ENCODE measurements around the gene AIFM1. TPM values are rescaled to one million over a fixed set of nuclear protein-coding genes. Genes with fewer than 3 reads are reported as not detected.

AIFM1 gene
- total and polyA plus RNA-seq, 2 donors (not counting 3 experiments of a cell fraction or from before 2014, with no cell fraction given) = 23.7 to 29.7 TPM

DNA sequence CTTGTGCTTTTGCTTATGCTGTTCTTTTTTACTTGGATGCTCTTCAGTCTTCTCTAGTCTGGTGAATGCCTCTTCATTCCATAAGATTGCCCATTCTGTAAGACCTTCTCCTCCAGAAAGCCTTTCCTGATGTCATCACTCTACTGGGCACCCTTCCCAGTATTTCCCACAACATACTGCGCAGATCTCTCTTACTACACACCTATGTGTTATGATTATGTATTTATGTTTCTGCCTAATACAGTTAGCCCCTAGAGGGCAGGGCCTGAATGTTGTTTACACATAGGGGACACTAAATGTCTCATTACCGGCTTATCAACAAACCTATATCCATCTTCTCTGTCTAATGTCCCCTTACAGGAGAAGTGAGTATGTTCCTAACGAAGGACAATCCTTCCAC is 21.1 kb downstream of the AIFM1 start:
- peaks cover 0 to 3% of the 10 kb centered on the region in 2 experiments for H3K36me3 ChIP-seq (ENCODE audit: control insufficient read depth in 2 of 2, extremely low read depth in 1 of 2, insufficient read depth in 2 of 2, low read length in 2 of 2)
- no peaks in the 10 kb centered on the region for H4K20me1 ChIP-seq (replicated peaks; ENCODE audit: control insufficient read depth, extremely low read depth, insufficient read depth, low read length)
- POLR2A ChIA-PET = no interaction called here
- H3K27ac ChIP-seq (ENCODE audit: insufficient read depth, low read depth, low read length) = no peak overlapping the region
- no peaks in the 10 kb centered on the region for H3K27me3 ChIP-seq (ENCODE audit: control insufficient read depth in 2 of 2, insufficient read depth in 2 of 2, low read length in 2 of 2)
- H3K4me3 ChIP-seq (replicated peaks in 1 of 3; ENCODE audit: insufficient read depth in 1 of 3, low read depth in 1 of 3, low read length in 3 of 3) = no peak overlapping the region
- no peaks in the 10 kb centered on the region for H3K9me1 ChIP-seq (replicated peaks; ENCODE audit: control insufficient read depth, extremely low read depth, insufficient read depth, low read length)
- no peaks in the 10 kb centered on the region for H3K79me2 ChIP-seq (ENCODE audit: control insufficient read depth, insufficient read depth, low read length)
- no peak overlapping the region for H2AFZ ChIP-seq (ENCODE audit: low read depth, low read length)
- H3K4me2 ChIP-seq (ENCODE audit: insufficient read depth, low read length) = no peak overlapping the region
- intact Hi-C loops (cut with micrococcal nuclease) (no loop called here), dilution Hi-C loops (cut with MboI; ENCODE audit: extremely low pct_ligation_motif_present, low sequenced_read_pairs) (no loop called here)
- peaks cover 1% of the 10 kb centered on the region for H3K4me1 ChIP-seq (ENCODE audit: control insufficient read depth, extremely low read depth, insufficient read depth, low read length)
- FAIRE-seq = peak; percentile 62
- no peak overlapping the region for H3K9ac ChIP-seq (replicated peaks; ENCODE audit: extremely low read depth, insufficient read depth, low read length)
- H3K9me3 ChIP-seq (replicated peaks; ENCODE audit: control insufficient read depth, insufficient read depth, low read length) = no peaks in the 10 kb centered on the region
- CTCF ChIA-PET = interaction anchor here (1.7 kb wide), 1 partner anchor 42 kb away, joined by 4 read pairs; no protein-coding TSS in a partner anchor
- no TSS peak for BruUV-seq (replicated peaks)
- TF ChIP-seq GATA2 (IDR thresholded peaks at IDR 0.05; ENCODE audit: insufficient read depth, insufficient read length, low read depth, low read length) = no peak
- TF ChIP-seq POLR2A (IDR thresholded peaks at IDR 0.05; ENCODE audit: low read depth, low read length) = no peak
- TF ChIP-seq, protein P1, sequence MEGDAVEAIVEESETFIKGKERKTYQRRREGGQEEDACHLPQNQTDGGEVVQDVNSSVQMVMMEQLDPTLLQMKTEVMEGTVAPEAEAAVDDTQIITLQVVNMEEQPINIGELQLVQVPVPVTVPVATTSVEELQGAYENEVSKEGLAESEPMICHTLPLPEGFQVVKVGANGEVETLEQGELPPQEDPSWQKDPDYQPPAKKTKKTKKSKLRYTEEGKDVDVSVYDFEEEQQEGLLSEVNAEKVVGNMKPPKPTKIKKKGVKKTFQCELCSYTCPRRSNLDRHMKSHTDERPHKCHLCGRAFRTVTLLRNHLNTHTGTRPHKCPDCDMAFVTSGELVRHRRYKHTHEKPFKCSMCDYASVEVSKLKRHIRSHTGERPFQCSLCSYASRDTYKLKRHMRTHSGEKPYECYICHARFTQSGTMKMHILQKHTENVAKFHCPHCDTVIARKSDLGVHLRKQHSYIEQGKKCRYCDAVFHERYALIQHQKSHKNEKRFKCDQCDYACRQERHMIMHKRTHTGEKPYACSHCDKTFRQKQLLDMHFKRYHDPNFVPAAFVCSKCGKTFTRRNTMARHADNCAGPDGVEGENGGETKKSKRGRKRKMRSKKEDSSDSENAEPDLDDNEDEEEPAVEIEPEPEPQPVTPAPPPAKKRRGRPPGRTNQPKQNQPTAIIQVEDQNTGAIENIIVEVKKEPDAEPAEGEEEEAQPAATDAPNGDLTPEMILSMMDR (IDR thresholded peaks at IDR 0.05; ENCODE audit: extremely low read depth in 1 of 2, insufficient read depth in 1 of 2, low read depth in 1 of 2, low read length in 2 of 2) = no peak
- no peak for TF ChIP-seq EZH2 (IDR thresholded peaks at IDR 0.05; ENCODE audit: borderline replicate concordance, low read depth, low read length, severe bottlenecking)
- TF ChIP-seq POLR2AphosphoS5 (IDR thresholded peaks at IDR 0.05; ENCODE audit: insufficient read depth, low read depth, low read length) = no peak
- no peak for TF ChIP-seq JUN (IDR thresholded peaks at IDR 0.05; ENCODE audit: borderline replicate concordance, insufficient read depth, insufficient read length, low read depth)
- TF ChIP-seq FOS (IDR thresholded peaks at IDR 0.05; ENCODE audit: borderline replicate concordance, insufficient read depth, low read length) = no peak
- no peak for TF ChIP-seq MYC (IDR thresholded peaks at IDR 0.05; ENCODE audit: low read depth, low read length)
- DNase-seq (ENCODE audit: low read depth, low spot score) = peak; percentile 4

All from endothelial cell of umbilical vein (primary cell).